HG03045 (cell line): ENCODE data around the gene RPL37.
"Not testable (repeated sequence)": the region's sequence is repeated elsewhere in the genome, so short reads cannot be mapped to it uniquely, and the experiment has no call there.

Experiments used
- ATAC-seq: cut with Tn5 transposase; IDR thresholded peaks from one replicate; pipeline ENCODE4 v1.9.1; 2021; ENCODE audit warnings: mild to moderate bottlenecking, moderate library complexity; ENCODE audit not compliant: unreplicated experiment

The RPL37 gene

GRCh38 chr5:40834391-40834848, 602 bp downstream of the RPL37 start:
- ATAC-seq, result no peak

- ATAC-seq, result no peak
These were observed 1.3 kb downstream of the RPL37 start for GRCh38 chr5:40833712-40834229.

- ATAC-seq, result no peak
These were observed 2.7 kb downstream of the RPL37 start for GRCh38 chr5:40832345-40832744.

- no peak for ATAC-seq
These were observed 3.4 kb downstream of the RPL37 start for GRCh38 chr5:40831346-40832210.

GRCh38 chr5:40829748-40830533, 5.1 kb downstream of the RPL37 start:
- no peak for ATAC-seq

- ATAC-seq, result no peak
These were observed 6.0 kb downstream of the RPL37 start for GRCh38 chr5:40828690-40829661.

- no peak for ATAC-seq
These were observed 6.9 kb downstream of the RPL37 start for GRCh38 chr5:40828021-40828631.

- ATAC-seq, result no peak
These were observed 7.6 kb downstream of the RPL37 start for GRCh38 chr5:40827188-40827977.

GRCh38 chr5:40826489-40827187, 8.4 kb downstream of the RPL37 start:
- no peak for ATAC-seq

GRCh38 chr5:40825461-40826043, 9.5 kb downstream of the RPL37 start:
- not testable (repeated sequence) for ATAC-seq

GRCh38 chr5:40823459-40823858, 11.6 kb downstream of the RPL37 start:
- no peak for ATAC-seq

- no peak for ATAC-seq
These were observed 21.2 kb downstream of the RPL37 start for GRCh38 chr5:40813698-40814281.

GRCh38 chr5:40812125-40812524, 22.9 kb downstream of the RPL37 start:
- no peak for ATAC-seq

- no peak for ATAC-seq
These were observed 33.1 kb downstream of the RPL37 start for GRCh38 chr5:40801771-40802562.

GRCh38 chr5:40799258-40799657, 35.8 kb downstream of the RPL37 start:
- no peak for ATAC-seq

GRCh38 chr5:40798801-40799210, 36.2 kb downstream of the RPL37 start:
- ATAC-seq, result no peak
